GM19035 (cell line): Measurements from ENCODE around the gene CRTC3.
"Not testable (repeated sequence)": the region's sequence is repeated elsewhere in the genome, so short reads cannot be mapped to it uniquely, and the experiment has no call there.

Experiments used
- ATAC-seq: cut with Tn5 transposase; IDR thresholded peaks from one replicate; pipeline ENCODE4 v1.9.1; 2021; ENCODE audit not compliant: unreplicated experiment

CRTC3 gene

GRCh38 chr15:90667073-90667754 lies 137.5 kb downstream of the CRTC3 start:
- no peak for ATAC-seq

GRCh38 chr15:90667755-90668345 lies 138.1 kb downstream of the CRTC3 start:
- ATAC-seq, result not testable (repeated sequence)

DNA sequence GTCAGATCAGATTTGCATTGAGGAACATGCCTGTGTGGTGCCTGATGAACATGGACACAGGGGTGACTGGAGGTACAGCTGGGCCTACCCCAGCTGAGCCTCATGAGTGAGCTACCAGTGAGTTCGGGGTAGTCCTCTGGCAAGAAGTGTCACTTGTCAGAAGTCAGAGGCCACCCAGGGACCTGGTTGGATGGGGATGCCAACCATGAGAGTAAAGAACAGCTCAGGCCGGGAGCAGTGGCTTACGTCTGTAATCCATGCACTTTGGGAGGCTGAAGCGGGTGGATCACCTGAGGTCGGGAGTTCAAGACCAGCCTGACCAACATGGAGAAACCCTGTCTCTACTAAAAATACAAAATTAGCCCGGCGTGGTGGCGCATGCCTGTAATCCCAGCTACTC lies 140.9 kb downstream of the CRTC3 start:
- ATAC-seq, result not testable (repeated sequence)

- no peak for ATAC-seq
Measured at GRCh38 chr15:90671216-90671615, 141.5 kb downstream of the CRTC3 start.

GRCh38 chr15:90673357-90673756 lies 143.6 kb downstream of the CRTC3 start:
- not testable (repeated sequence) for ATAC-seq

DNA sequence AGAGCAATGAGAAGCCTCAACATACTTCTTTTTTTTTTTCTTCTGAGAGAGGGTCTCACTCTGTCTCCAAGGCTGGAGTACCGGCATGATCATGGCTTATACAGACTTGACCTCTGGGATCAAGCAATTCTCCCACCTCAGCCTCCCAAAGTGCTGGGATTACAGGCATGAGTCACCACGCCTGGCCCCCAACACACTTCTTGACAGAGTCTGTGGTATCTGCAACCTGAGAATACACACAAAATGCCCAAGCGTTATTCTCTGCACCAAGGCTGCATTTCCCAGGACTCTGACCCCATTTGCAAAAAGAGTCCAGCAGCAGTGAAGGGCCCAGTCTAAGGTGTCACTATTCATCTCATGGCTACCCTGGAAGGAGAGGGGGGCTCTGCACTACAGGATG lies 144.8 kb downstream of the CRTC3 start:
- no peak for ATAC-seq

DNA sequence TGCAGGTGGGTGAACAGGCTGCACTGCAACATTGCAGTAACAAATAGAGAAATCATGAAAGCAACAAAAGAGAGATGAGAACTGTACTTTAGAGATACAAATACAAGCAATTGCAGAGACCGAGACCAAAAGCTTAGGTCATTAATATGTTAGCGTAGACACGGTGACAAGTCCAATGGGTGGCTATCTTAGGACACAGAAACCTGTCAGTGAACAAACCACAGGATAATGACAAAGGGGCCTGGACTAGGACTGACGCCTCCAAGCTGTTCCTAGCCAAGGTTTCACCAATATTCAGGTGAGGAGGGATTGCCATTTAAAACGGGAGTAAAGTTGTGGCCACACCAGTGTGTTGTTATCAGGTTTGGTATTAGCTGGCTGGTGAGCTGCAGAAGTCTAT lies 145.7 kb downstream of the CRTC3 start:
- no peak for ATAC-seq

DNA sequence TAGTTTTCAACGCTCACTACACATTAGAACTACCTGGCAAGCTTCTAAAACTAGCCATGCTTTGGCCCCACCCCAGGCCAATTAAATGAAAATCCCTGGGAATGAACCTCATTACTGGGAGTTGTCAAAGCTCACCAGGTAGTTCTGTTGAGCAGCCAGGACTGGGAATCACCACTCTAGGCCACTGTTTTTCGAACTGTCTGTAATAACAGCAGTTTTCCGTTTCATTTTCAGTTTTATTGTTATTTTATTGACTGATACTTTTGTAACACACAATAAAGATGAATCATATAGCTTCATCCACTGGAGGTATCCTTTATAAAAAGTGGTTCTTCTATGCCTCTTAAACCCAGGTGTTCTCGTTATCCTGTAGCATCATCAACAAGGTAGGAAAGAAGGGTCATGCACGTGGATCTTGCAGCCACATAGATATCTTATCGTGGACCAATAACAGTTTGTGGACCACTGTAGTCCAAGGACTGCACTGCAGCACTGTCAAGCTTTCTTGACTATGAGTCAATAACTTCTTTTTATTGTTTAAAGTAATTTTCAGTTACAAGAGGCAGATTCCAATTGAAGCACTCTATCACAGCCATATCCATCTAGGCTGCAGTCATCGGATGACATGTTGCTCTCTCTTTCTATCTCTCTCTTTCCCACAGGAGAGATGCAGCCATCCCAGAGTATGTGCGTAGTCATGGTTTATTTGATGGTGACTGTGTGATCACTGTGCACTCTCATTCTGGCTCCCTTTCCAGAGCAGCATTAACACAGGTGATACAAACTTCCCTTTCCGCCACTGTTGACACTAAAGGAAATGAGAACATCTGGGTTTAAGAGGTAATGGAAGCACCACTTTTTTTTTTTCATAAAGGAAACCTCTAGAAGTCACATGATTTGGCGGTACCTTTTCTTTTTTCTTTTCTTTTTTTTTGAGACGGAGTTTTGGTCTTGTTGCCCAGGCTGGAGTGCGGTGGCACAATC lies 148.4 kb downstream of the CRTC3 start:
- ATAC-seq, result no peak

GRCh38 chr15:90679959-90680358 lies 150.2 kb downstream of the CRTC3 start:
- no peak for ATAC-seq

DNA sequence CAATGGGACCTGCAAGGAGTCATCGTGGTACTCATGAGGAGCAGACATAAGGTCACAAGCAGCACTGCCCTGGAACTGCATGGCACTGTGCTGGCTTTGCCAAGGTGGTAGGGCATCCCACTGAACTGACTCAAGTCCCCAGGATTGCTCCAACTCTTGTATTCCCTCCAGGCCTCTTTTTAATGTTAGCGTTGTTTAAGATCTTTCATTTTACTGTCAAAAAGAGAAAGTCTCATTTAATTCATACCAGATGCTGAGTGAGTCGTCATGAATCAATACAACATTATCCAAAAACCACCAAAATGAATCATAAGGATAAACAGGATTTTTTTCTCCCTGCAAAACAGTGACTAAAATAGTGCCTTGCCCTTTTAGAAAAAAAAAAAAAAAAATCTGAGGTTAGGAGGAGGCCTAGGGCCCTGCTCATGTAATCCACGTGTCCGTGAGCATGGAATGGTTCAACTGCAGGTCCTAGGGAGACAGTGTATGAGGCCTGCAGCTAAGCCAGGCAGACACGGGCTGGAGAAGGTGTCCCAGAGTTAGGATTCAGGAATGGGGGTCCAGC lies 150.7 kb downstream of the CRTC3 start:
- ATAC-seq, result no peak

- no peak for ATAC-seq
Measured at GRCh38 chr15:90681056-90681455, 151.3 kb downstream of the CRTC3 start.

- ATAC-seq, result no peak
Measured at GRCh38 chr15:90681480-90681879, 151.8 kb downstream of the CRTC3 start.

- ATAC-seq, result no peak
Measured at GRCh38 chr15:90683371-90683770, 153.6 kb downstream of the CRTC3 start.

DNA sequence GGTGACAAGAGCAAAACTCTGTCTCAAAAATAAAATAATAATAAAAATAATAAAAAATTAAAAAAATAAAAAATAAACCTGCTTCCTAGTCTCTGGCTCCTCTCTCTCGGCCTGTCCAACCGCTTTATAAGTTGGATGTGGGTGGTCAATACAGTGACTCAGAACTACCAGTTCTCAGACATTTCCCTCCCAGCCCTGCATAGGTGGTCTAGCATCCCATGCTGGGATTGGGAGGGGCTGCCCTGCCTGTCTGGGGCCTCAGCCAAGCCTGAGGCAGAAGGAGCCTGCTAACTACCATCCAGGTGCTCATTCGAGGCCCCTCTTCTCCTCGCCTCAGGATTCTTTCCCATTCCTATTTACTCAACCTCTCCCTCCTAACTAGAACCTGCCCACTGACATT lies 154.2 kb downstream of the CRTC3 start:
- no peak for ATAC-seq

- no peak for ATAC-seq
Measured at GRCh38 chr15:90684281-90684680, 154.6 kb downstream of the CRTC3 start.

- peak; percentile 34 for ATAC-seq
Measured at GRCh38 chr15:90685591-90686434, 156.1 kb downstream of the CRTC3 start.

DNA sequence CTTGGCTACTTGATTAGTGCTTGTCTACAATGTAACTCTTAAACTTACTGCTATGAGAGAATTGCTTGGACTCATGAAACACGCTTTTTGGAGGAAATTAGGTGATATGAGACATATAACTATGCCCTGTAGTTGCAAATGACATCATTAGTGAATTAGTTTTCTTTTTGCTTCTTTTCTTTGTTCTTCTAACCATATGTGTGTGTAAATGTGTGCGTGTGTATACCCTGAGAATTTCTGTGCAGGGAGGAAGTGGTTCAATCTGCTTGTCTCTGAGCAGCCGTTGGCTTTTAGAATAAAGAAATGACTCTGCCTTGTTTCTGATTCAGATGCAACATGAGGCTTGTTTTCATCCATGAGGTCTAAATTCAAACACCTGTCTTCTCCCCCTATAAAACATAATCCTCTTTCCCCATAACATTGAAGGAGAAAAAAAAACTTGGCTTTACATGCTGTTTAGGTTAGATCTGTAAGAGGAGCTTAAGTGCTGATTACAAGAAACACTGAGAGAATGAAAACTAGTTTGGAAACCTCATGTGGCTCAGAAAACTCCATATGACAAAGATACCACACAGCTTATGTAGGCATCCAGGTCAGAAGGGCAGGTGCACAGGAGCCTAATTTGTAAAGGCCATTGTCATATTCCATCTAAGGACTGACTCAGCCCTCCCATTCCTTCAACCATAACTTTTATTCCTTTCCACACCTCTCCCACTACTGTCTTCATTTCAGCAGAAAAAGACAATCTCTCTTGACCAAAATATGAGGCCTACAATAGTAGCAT lies 156.9 kb downstream of the CRTC3 start:
- peak; percentile 88 for ATAC-seq

GRCh38 chr15:90689326-90689961 lies 159.7 kb downstream of the CRTC3 start:
- ATAC-seq, result not testable (repeated sequence)

GRCh38 chr15:90690585-90690984 lies 160.9 kb downstream of the CRTC3 start:
- no peak for ATAC-seq
